Fibroblast of the aortic adventitia (primary cell): ENCODE results near the gene DCUN1D1. TPM values are rescaled to one million over a fixed set of nuclear protein-coding genes. Genes with fewer than 3 reads are reported as not detected.

Experiments used
- DNase-seq: peaks from one replicate; pipeline ENCODE4 v3.0.0-alpha.2; 2010; ENCODE audit warnings: low read depth
- H3K4me3 ChIP-seq: 2 replicates; pipeline ENCODE4 v1.5.1; 2011; ENCODE audit warnings: low read depth, mild to moderate bottlenecking, control low read depth, low read length, moderate library complexity
- CTCF ChIP-seq: IDR thresholded peaks from 2 replicates; pipeline ENCODE4 v1.5.1; 2011; ENCODE audit warnings: mild to moderate bottlenecking, low read length, control low read depth, inconsistent platforms; ENCODE audit not compliant: insufficient read depth
- total RNA-seq: library from RNA; depleted of rRNA; stranded (reverse); fragments of >200 nt; gene quantifications from 2 replicates; pipeline ENCODE4 v1.2.3, GENCODE V29; 2012; ENCODE audit warnings: low replicate concordance

Gene DCUN1D1
- total RNA-seq, 1 donor: 49.5 TPM

- no peak for DNase-seq
- H3K4me3 ChIP-seq: no peak overlapping the region
- TF ChIP-seq CTCF: no peak
Measured at GRCh38 chr3:182913889-182914288, 66.4 kb downstream of the DCUN1D1 start.

GRCh38 chr3:182912474-182912873 lies 67.9 kb downstream of the DCUN1D1 start:
- DNase-seq: no peak
- no peak overlapping the region for H3K4me3 ChIP-seq
- no peak for TF ChIP-seq CTCF

GRCh38 chr3:182911782-182912111 lies 68.6 kb downstream of the DCUN1D1 start:
- TF ChIP-seq CTCF: no peak
- DNase-seq: no peak
- no peak overlapping the region for H3K4me3 ChIP-seq

GRCh38 chr3:182910936-182911781 lies 69.2 kb downstream of the DCUN1D1 start:
- H3K4me3 ChIP-seq: no peak overlapping the region
- no peak for TF ChIP-seq CTCF
- no peak for DNase-seq

GRCh38 chr3:182909318-182910040 lies 70.9 kb downstream of the DCUN1D1 start:
- H3K4me3 ChIP-seq: no peak overlapping the region
- DNase-seq: peak; percentile 41

GRCh38 chr3:182908471-182908870 lies 71.9 kb downstream of the DCUN1D1 start:
- no peak overlapping the region for H3K4me3 ChIP-seq
- no peak for TF ChIP-seq CTCF
- DNase-seq: peak; percentile 31

More at GRCh38 chr3:182909318-182910040, 70.9 kb downstream of the DCUN1D1 start:
- TF ChIP-seq CTCF: peak; percentile 51
